Liver (tissue), 9 donors: Measurements from ENCODE around the gene STEAP3. TPM values are rescaled to one million over a fixed set of nuclear protein-coding genes. Genes with fewer than 3 reads are reported as not detected.

Experiments
- DNase-seq: peaks from one replicate; pipeline ENCODE4 v3.0.0-alpha.2; 2017; ENCODE audit warnings: low spot score
- H3K27ac ChIP-seq, 2 donors: one replicate each; pipeline ENCODE4 v1.7.0; 2013; ENCODE audit warnings: inconsistent platforms in 2 of 2, low read length in 2 of 2, control low read depth in 1 of 2, low read depth in 1 of 2, mild to moderate bottlenecking in 1 of 2
- H3K27me3 ChIP-seq, 4 donors: one replicate each; pipeline versions ENCODE4 v1.6.1 to v1.7.0; 2013; ENCODE audit warnings: low read length in 3 of 4, inconsistent platforms in 1 of 4, mild to moderate bottlenecking in 1 of 4, moderate library complexity in 1 of 4; ENCODE audit not compliant: control insufficient read depth in 4 of 4, insufficient read depth in 4 of 4
- H3K36me3 ChIP-seq, 4 donors: one replicate each; pipeline versions ENCODE4 v1.6.1 to v1.7.0; 2013; ENCODE audit warnings: low read length in 3 of 4, mild to moderate bottlenecking in 3 of 4, low read depth in 1 of 4, moderate library complexity in 1 of 4; ENCODE audit not compliant: control insufficient read depth in 4 of 4, insufficient read depth in 3 of 4
- H3K4me1 ChIP-seq, 4 donors: one replicate each; pipeline versions ENCODE4 v1.6.1 to v1.7.0; 2013; ENCODE audit warnings: low read length in 3 of 4, mild to moderate bottlenecking in 3 of 4, moderate library complexity in 1 of 4; ENCODE audit not compliant: control insufficient read depth in 4 of 4, insufficient read depth in 4 of 4
- H3K4me3 ChIP-seq, 3 donors: one replicate each; pipeline versions ENCODE4 v1.6.1 to v1.7.0; 2013; ENCODE audit warnings: low read length in 3 of 3, control low read depth in 1 of 3, low read depth in 1 of 3, mild to moderate bottlenecking in 1 of 3
- H3K9ac ChIP-seq, 2 donors: one replicate each; pipeline ENCODE4 v1.7.0; 2013; ENCODE audit warnings: low read length in 2 of 2, mild to moderate bottlenecking in 2 of 2, moderate library complexity in 2 of 2, control low read depth in 1 of 2, low read depth in 1 of 2
- H3K9me3 ChIP-seq, 4 donors: one replicate each; pipeline versions ENCODE4 v1.6.1 to v1.7.0; 2013; ENCODE audit warnings: low read length in 3 of 4; ENCODE audit not compliant: control insufficient read depth in 4 of 4
- ATF3 ChIP-seq: IDR thresholded peaks from 2 replicates; pipeline ENCODE4 v1.6.1; 2016; ENCODE audit warnings: antibody characterized with exemption
- CTCF ChIP-seq: fragments of 150-350 bp; IDR thresholded peaks from 2 replicates; pipeline ENCODE4 v1.5.1; 2017; ENCODE audit warnings: improper control_type of control experiment, low read depth, low read length; ENCODE audit not compliant: missing input control
- EGR1 ChIP-seq, 2 donors: IDR thresholded peaks; 2 replicates each; pipeline ENCODE4 v1.6.1; 2016 to 2018; ENCODE audit warnings: antibody characterized with exemption in 2 of 2, low read depth in 2 of 2
- FOXA2 ChIP-seq: IDR thresholded peaks from 2 replicates; pipeline ENCODE4 v1.6.1; 2016; ENCODE audit warnings: antibody characterized with exemption
- GABPA ChIP-seq, 2 donors: IDR thresholded peaks in 1 of 2; conservative IDR thresholded peaks in 1 of 2; 2 replicates each; pipeline ENCODE4 v1.6.1; 2016; ENCODE audit warnings: antibody characterized with exemption in 2 of 2, mild to moderate bottlenecking in 1 of 2, moderate library complexity in 1 of 2
- HNF4A ChIP-seq, 2 donors: conservative IDR thresholded peaks; 2 replicates each; pipeline ENCODE4 v1.6.1; 2016; ENCODE audit warnings: antibody characterized with exemption in 2 of 2, mild to moderate bottlenecking in 2 of 2
- HNF4G ChIP-seq: IDR thresholded peaks from 2 replicates; pipeline ENCODE4 v1.6.1; 2016; ENCODE audit warnings: antibody characterized with exemption
- JUND ChIP-seq, 2 donors: IDR thresholded peaks; 2 replicates each; pipeline ENCODE4 v1.6.1; 2016; ENCODE audit warnings: antibody characterized with exemption in 2 of 2
- MAX ChIP-seq: IDR thresholded peaks from 2 replicates; pipeline ENCODE4 v1.6.1; 2016; ENCODE audit warnings: antibody characterized with exemption
- NR2F2 ChIP-seq: IDR thresholded peaks from 2 replicates; pipeline ENCODE4 v1.6.1; 2016; ENCODE audit warnings: antibody characterized with exemption
- RAD21 ChIP-seq, 2 donors: IDR thresholded peaks; 2 replicates each; pipeline ENCODE4 v1.6.1; 2016; ENCODE audit warnings: antibody characterized with exemption in 2 of 2, mild to moderate bottlenecking in 2 of 2
- REST ChIP-seq: IDR thresholded peaks from 2 replicates; pipeline ENCODE4 v1.6.1; 2016; ENCODE audit warnings: antibody characterized with exemption, mild to moderate bottlenecking
- RXRA ChIP-seq, 2 donors: IDR thresholded peaks; 2 replicates each; pipeline ENCODE4 v1.6.1; 2017 to 2018; ENCODE audit warnings: antibody characterized with exemption in 2 of 2, mild to moderate bottlenecking in 1 of 2
- SP1 ChIP-seq: IDR thresholded peaks from 2 replicates; pipeline ENCODE4 v1.6.1; 2018; ENCODE audit warnings: antibody characterized with exemption, mild to moderate bottlenecking
- TAF1 ChIP-seq: conservative IDR thresholded peaks from 2 replicates; pipeline ENCODE4 v1.6.1; 2016; ENCODE audit warnings: antibody characterized with exemption, mild to moderate bottlenecking
- YY1 ChIP-seq: IDR thresholded peaks from 2 replicates; pipeline ENCODE4 v1.6.1; 2016; ENCODE audit warnings: antibody characterized with exemption, mild to moderate bottlenecking
- ZBTB33 ChIP-seq: IDR thresholded peaks from 2 replicates; pipeline ENCODE4 v1.6.1; 2016; ENCODE audit warnings: antibody characterized with exemption
- WGBS: extraction: QIAGEN DNeasy Blood & Tissue Kit; methylation state at CpG from one replicate; pipeline ENCODE4 v1.1.7; 2013; 5-methylcytosine and 5-hydroxymethylcytosine counted together
- polyA plus RNA-seq, 2 donors: library from polyadenylated mRNA; stranded (reverse) in 1 of 2; unstranded in 1 of 2; fragments of 200-250 nt in 1 of 2; fragments of >200 nt in 1 of 2; fragmentation: Nextera tagmentation in 1 of 2; extraction: Ambion mirVana in 1 of 2; gene quantifications; one replicate each; pipeline versions ENCODE4 v1.2.1 to v1.2.3, GENCODE V29; 2013 to 2015
- total RNA-seq, 2 donors: library from RNA; depleted of rRNA; stranded (reverse); fragments of >200 nt; gene quantifications; one replicate each; pipeline ENCODE4 v1.2.3, GENCODE V29; 2014
- donor health status: healthy.
- donor health status: healthy.
- donor health status: healthy.
- donor health status: healthy.
- donor health status: healthy.

Gene STEAP3
- total and polyA plus RNA-seq, 4 donors, result 44.4 to 158 (median 113) TPM

GRCh38 chr2:119204525-119204924, 19.1 kb upstream of the STEAP3 start:
- Histone ChIP-seq H3K9me3 (no peaks in the 10 kb centered on the region), H3K36me3 (no peaks in the 10 kb centered on the region), H3K27ac (no peak overlapping the region), H3K4me1 (peaks cover 2 to 26% (median 20%) of the 10 kb centered on the region in 4 donors), H3K4me3 (no peak overlapping the region), H3K9ac (no peak overlapping the region), H3K27me3 (no peaks in the 10 kb centered on the region)
- WGBS, result 95% methylated on average over 6 of the region's 6 CpGs
- no peak for TF ChIP-seq TAF1
- no peak for TF ChIP-seq RXRA (IDR thresholded peaks at IDR 0.05)
- TF ChIP-seq REST, result no peak
- TF ChIP-seq ATF3, result no peak
- TF ChIP-seq MAX, result no peak
- TF ChIP-seq HNF4G, result no peak
- no peak for TF ChIP-seq ZBTB33
- no peak for TF ChIP-seq JUND (IDR thresholded peaks at IDR 0.05)
- no peak for TF ChIP-seq CTCF
- no peak for TF ChIP-seq FOXA2
- no peak for TF ChIP-seq GABPA (IDR thresholded peaks at IDR 0.05 in 1 of 2, conservative IDR thresholded peaks at IDR 0.05 in 1 of 2)
- no peak for TF ChIP-seq NR2F2
- no peak for TF ChIP-seq EGR1 (IDR thresholded peaks at IDR 0.05; ENCODE audit: low read depth in 2 of 2)
- no peak for TF ChIP-seq RAD21 (IDR thresholded peaks at IDR 0.05)
- TF ChIP-seq YY1, result no peak
- no peak for DNase-seq

GRCh38 chr2:119205001-119205706, 18.5 kb upstream of the STEAP3 start:
- TF ChIP-seq SP1 (no peak), NR2F2 (no peak), HNF4G (no peak), ATF3 (no peak), HNF4A (conservative IDR thresholded peaks at IDR 0.05) (no peak)
- H3K36me3 ChIP-seq, result no peaks in the 10 kb centered on the region
- H3K27me3 ChIP-seq, result no peaks in the 10 kb centered on the region
- DNase-seq, result no peak
- no peak overlapping the region for H3K27ac ChIP-seq
- H3K9me3 ChIP-seq, result no peaks in the 10 kb centered on the region
- no peak overlapping the region for H3K9ac ChIP-seq
- no peak overlapping the region for H3K4me3 ChIP-seq
- peaks cover 2 to 26% (median 20%) of the 10 kb centered on the region in 4 donors for H3K4me1 ChIP-seq
- WGBS, result 90% methylated on average over 13 of the region's 13 CpGs
